COLO668 (cell line): ENCODE data around the gene DIS3.
"Not testable (repeated sequence)": the region's sequence is repeated elsewhere in the genome, so short reads cannot be mapped to it uniquely, and the experiment has no call there.

Experiments
- DNase-seq: peaks from one replicate; lab custom pipeline; 2025; ENCODE audit not compliant: unreplicated experiment; lab: John Stamatoyannopoulos, UW

DIS3 gene

DNA sequence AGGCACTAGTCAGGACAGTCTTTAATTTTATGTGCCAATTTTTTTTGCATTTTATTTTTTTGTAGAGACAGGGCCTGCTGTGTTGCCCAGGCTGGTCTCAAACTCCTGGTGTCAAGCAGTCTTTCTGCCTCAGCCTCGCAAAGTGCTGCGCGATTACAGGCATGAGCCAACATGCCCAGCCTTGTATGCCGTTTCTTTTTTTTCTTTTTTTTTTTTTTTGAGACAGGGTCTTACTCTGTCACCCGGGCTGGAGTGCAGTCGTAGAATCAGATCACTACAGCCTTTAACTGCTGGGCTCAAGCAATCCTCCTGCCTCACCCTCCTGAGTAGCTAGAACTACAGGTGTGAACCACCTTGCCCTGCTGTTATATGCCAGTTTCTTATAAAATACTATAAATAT, 27.6 kb downstream of the DIS3 start:
- DNase-seq, result no peak

GRCh38 chr13:72751220-72751619, 30.5 kb downstream of the DIS3 start:
- DNase-seq, result no peak

GRCh38 chr13:72745260-72745659, 36.4 kb downstream of the DIS3 start:
- no peak for DNase-seq

DNA sequence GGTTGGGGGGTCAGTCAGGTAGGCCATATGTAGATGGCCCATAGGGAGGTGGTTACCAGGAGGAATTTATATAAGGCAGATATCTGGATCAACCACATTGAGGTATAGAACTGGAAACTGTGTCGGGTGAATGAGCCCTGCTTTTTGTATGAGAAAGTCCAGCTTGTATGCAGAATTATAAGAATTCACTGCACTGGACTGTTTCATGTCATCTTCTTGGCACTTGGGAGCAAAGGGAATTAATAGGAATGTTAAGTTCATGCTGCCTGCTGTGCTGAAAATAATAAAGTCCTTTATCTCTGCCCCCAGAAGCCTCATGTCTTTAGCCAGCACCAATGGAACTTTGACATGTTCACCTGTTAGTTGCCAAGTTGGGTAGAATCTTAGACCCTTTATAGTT, 41.7 kb downstream of the DIS3 start:
- no peak for DNase-seq

GRCh38 chr13:72737033-72737432, 44.7 kb downstream of the DIS3 start:
- no peak for DNase-seq

DNA sequence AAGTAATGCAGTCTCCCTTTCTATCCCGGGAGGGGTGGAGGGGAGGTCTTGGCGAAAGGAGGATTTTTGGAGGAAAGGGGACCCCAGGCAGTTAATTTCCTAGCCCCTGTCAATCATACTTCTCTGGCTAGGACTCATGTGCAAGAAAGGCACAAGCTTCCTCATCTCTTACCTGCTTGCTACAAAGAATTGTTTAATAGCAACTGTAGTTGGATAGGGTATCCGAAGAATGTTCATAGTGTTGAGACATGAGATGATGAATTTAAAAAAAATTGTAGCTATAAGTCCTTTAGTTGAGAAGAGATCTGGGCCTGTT, 53.5 kb downstream of the DIS3 start:
- DNase-seq, result no peak

DNA sequence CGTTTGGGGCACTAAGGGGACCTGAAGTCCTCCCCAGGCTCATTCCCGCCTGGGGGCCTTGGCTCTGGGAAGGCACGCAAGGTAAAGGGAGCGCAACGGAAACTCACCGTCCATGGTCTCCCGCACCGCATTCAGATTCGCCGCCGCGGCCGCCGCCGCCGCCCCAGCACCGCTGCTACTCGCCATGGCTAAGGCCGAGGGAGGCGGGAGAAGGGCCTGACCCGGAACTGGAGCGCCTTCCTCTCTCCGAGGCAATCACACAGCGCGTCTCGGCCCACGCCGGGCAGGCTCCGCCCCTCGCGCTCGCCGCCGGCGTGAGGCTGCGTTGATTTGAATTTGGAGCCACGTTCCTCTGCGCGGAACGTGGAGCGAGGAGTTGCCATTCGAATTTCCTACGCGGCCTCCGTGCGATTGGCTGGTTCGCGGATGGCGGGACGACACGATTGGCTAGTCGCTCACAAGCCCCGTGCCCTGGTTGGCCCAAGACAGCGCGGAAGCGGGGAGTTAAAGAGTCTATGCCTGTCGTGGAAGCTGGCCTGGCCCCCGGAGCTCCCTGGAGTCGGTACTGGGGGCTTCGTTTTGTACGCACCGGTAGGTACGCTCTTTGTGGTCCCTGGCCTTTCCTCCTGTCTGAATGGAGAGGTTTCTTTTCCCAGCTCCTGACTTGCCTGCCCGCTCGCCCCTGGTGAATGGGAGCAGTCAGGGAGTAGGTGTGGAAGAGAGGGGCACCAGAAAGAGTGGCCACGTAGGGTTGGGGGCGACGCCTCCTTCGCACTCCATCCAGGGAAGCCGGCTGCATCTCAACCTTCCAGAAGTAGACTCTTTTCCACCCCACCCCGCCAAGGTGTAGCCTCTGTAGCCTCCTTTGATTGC, 54.0 kb downstream of the DIS3 start, which contains the start of the genes BORA and MZT1:
Gene BORA (plus strand): TSS at position 507 of the 873 bp plus-strand sequence. CDS start 1,018 bp downstream, outside the sequence.
Gene MZT1 (minus strand): TSS at position 213 of the 873 bp plus-strand sequence. CDS start 27 bp downstream, at position 186.
- peak; percentile 100 for DNase-seq

DNA sequence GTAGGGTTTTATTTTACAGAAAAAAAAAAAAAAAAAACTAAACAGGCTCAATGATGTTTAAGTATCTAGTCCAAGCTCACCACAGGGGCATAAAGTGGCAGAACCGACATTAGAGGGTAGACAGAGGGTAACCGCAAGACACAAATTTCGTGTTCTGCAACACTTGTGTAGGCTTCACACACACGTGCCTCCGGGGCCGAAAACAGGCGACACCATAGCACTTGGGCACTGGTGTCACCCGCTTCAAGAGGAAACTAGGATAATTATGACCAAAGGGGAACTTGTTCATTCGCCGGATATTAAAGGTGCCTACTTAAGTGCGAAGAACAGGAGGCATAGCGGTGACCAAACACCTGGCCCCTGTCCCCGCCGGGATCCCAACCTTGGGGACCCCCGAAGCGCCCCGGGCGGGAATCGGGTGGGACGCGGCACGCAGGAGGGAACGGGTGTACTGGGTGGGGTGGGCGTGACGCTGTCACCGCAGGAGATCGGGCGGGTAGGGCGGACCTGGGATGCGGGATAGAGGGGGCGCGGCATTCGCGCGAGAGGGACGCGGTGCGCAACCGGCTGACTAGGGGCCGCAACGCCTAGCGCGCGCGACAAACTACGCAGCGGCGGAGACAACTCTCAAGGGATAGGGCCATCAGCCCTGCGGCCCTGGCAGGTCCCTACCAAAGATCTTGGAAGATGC, 54.8 kb downstream of the DIS3 start:
- DNase-seq, result peak; percentile 80

- DNase-seq, result not testable (repeated sequence)
Observed at GRCh38 chr13:72726185-72726584, 55.5 kb downstream of the DIS3 start.

DNA sequence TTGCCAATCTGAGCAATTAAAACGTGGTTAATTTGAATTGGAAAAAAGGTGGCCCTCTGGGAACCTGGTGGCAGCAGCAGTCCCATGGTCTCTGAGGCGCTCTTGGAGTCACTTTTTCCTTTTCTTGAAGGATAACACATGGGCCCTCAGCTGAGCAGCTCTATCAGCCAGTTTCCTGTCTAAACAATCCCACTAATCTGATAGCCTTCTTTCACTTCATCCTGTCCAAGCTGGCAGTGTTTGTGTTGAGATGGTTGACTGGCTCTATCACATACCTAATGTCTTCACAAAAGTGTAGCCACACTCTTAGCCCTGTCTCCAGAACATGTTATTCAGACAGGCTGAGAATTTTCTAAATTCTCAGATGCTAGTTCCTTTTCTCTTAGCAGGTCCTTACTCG, 64.9 kb downstream of the DIS3 start:
- DNase-seq, result no peak
